GM21825 (cell line): ENCODE results near the gene GHDC.
"Not testable (repeated sequence)": the region's sequence is repeated elsewhere in the genome, so short reads cannot be mapped to it uniquely, and the experiment has no call there.

Experiments
- ATAC-seq: cut with Tn5 transposase; IDR thresholded peaks from one replicate; pipeline ENCODE4 v1.9.1; 2021; ENCODE audit warnings: mild to moderate bottlenecking, moderate library complexity; ENCODE audit not compliant: unreplicated experiment

The GHDC gene

DNA sequence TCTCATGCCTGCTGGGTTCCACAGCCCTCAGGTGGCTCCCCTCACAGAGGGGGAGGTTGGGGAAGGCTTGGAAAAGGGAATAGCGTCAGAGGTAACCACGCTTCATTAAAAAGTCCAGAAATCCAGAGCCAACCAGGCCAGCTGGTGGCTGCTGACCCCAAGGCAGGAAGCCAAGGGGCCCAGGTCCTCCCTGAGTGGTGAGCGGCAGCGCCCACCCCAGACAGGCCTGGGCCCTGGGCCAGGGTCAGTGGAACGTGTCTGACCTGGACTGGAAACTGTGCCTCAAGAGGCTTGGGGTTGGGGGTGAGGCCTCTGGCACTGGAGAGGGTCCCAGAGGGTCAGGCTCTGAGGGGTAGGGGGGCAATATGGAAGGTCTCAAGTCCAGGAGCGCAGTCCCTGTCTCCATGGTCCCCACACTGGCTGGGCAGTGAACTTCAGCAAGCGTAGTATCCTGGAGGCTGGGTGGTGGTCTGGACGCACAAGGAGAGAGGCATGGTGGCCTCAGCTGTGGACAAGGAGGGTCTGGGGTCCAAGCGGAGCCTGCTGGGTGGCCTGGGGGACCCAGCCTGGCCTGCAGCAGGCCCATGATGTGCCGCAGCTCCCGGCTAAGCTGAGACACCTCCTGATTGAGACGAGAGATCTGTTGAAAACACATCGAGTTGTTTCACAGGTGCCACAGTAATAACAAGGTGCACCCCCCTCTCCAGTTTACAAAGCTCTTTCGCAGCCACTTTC lies 34.3 kb downstream of the GHDC start:
- ATAC-seq, result no peak

DNA sequence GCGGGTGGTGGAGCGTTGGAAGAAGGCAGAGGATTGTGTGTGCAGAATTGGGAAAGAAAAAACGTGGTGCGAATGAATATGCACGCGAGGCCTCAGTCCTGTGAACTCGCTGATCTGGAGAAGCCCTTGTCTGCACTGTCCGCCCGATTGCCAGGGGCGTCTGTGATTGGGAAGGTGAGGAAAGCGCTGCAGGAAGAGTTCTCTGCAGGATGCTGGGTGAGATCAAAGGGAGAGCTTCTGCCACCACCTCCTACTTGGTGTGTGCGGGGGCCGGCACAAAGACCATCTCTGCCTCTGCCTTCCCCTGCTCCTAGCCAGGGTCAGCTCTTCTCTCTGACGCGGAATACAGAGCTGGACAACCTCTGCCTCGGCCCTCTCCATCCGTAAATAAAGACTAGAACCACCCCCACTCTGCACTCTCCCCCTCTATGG lies 38.7 kb downstream of the GHDC start:
- no peak for ATAC-seq

DNA sequence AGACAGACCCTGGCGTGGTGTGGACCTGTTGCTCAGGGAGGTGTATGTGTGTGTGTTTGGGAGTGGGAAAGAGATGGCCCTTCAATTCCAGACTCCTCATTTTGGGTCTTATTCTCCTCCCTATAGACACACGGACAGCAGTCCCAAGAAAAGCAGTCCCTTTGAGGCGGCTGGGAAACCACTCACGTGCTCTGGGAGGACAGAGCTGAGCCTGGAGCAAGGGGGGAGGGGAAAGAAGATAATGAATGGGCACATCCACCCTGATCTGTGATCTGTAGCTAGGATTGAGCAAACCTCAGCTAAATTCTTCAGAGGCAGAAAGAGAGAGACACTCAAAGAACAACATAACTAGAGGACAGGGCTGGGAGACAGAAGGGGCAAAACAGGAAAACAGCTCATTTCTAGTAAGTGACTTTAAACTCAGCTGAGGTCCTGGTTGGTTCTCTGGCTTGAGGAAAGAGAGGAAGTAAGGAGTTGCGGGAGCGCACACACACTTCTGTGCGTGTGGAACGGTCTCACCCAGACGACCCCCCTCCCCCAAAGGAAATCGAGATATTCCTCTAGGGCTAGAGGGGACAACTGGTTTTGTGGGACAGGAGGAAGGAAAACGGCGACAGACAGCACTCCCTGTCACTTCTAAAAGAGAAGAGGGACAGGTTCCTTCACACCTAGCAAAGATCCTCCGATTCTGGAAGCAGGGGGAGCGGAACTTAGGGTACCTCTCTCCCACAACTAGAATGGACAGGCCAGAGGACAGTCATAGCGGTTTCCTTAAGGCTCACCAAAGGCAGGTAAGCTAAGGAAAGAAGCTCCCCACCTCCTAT lies 40.2 kb downstream of the GHDC start:
- ATAC-seq, result no peak

DNA sequence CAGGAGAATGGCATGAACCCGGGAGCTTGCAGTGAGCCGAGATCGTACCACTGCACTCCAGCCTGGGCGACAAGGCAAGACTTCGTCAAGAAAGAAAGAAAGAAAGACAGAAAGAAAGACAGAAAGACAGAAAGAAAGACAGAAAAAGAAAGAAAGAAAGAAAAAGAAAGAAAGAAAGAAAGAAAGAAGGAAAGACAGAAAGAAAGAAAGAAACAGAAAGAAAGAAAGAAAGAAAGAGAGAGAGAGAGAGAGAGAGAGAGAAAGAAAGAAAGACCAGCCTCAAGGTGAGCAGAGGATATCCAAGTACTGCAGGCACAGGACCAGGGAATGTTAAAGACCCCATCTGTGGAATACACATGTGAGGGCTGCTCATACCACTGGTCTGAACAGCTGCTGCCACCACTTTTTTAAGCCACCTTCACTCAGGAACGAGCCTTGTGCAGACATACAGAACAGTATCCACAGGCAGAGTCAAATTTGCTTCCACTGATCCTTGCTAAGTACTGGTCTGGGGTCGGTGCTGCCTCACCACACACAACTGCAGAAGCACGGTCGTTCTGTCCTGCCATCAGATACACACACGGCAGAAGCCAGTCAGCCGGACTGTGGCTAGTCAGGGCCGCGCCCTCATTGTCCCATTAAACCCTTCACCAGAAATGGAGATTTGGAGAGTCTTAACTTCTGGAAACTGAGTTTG lies 47.2 kb downstream of the GHDC start:
- ATAC-seq, result no peak

DNA sequence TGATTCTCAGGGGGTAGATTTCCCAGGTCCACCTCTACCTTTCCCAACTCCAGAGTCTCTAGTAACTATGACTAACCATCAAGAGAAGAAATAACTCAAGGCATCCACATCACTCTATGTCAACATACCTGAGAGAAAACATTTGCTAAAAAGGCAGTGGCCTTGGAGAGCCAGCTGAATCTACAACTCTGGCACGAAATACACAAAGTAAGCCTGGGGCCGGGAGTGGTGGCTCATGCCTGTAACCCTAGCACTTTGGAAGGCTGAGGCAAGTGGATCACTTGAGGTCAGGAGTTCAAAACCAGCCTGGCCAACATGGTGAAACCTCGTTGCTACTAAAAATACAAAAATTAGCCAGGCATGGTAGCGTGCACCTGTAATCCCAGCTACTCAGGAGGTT lies 51.2 kb downstream of the GHDC start:
- not testable (repeated sequence) for ATAC-seq

DNA sequence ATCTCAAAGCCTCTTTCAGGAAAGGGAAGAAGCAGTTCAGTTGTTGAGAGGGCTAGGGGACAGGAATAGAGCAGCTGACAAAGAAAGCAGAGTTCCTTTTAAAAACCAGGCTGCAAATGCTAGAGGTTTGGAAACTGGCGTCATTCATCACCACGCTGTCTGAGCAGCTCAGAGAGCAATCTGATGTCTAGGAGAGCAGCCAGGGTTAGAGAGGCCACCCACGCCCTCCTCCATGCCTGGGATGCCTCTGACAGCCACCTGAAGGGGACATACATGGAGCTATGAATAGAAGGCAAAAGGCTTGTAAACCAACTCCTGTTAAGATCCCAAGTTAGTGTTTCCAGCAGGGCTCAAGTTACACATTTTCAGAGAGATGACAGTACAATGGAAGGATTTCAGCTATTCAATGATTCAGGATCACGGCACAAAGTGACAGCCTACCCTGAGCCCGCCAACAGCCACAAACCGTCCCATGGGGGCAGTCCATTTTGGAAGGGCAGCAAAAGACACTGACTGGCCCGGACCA lies 51.9 kb downstream of the GHDC start:
- ATAC-seq, result no peak

DNA sequence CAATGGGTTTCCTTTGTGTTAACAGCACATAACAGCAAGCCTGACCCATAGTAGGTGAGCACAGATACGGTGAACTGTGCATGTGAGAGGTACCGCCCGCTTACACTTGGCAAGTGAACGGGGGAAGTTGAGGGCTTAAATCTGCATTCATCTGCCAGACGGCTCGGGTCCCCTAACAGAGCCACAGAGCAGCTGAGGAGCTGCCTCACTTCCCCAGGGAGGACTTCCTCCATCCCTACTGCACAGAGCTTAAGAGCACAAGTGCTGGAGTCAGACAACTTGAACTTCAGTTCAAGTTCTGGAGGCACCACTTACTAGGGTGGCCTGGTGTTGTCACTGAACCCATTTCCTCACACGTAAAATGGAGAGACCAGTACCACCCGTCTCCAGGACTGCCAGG lies 52.9 kb downstream of the GHDC start:
- ATAC-seq, result no peak

DNA sequence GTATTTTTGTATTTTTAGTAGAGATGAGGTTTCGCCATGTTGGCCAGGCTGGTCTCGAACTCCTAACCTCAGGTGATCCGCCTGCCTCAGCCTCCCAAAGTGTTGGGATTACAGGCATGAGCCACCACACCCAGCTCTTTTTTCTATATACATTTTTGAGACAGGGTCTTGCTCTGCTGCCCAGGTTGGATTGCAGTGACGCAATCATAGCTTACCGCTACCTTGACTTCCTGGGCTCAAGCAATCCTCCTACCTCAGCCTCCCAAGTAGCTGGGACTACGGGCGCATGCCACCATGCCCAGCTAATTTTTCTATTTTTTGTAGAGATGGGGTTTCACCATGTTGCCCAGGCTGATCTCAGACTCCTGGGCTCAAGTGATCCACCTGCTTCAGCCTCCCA lies 53.6 kb downstream of the GHDC start:
- ATAC-seq, result not testable (repeated sequence)
